Keratinocyte (primary cell): ENCODE data around the gene UTP4.

Source experiments
- EZH2 ChIP-seq: IDR thresholded peaks from one replicate; pipeline ENCODE4 v1.6.1; 2012; ENCODE audit warnings: inconsistent platforms, mild to moderate bottlenecking, low read length, moderate library complexity
- TF ChIP-seq, protein P1 (sequence below), 3 experiments: IDR thresholded peaks in 1 of 3; conservative IDR thresholded peaks in 1 of 3; optimal IDR thresholded peaks in 1 of 3; 2 replicates in 2 of 3; 3 replicates in 1 of 3; pipeline versions ENCODE3 to v1.5.1; 2011; ENCODE audit warnings: low read length in 3 of 3, mild to moderate bottlenecking in 3 of 3, moderate library complexity in 2 of 3, control low read depth in 1 of 3, inconsistent platforms in 1 of 3; ENCODE audit not compliant: insufficient read depth in 2 of 3; ENCODE audit errors: extremely low read depth in 1 of 3

GRCh38 chr16:69120096-69120664, 12.3 kb upstream of the UTP4 start:
- TF ChIP-seq, protein P1, sequence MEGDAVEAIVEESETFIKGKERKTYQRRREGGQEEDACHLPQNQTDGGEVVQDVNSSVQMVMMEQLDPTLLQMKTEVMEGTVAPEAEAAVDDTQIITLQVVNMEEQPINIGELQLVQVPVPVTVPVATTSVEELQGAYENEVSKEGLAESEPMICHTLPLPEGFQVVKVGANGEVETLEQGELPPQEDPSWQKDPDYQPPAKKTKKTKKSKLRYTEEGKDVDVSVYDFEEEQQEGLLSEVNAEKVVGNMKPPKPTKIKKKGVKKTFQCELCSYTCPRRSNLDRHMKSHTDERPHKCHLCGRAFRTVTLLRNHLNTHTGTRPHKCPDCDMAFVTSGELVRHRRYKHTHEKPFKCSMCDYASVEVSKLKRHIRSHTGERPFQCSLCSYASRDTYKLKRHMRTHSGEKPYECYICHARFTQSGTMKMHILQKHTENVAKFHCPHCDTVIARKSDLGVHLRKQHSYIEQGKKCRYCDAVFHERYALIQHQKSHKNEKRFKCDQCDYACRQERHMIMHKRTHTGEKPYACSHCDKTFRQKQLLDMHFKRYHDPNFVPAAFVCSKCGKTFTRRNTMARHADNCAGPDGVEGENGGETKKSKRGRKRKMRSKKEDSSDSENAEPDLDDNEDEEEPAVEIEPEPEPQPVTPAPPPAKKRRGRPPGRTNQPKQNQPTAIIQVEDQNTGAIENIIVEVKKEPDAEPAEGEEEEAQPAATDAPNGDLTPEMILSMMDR (optimal IDR thresholded peaks at IDR 0.05 in 1 of 3, IDR thresholded peaks at IDR 0.05 in 1 of 3, conservative IDR thresholded peaks at IDR 0.05 in 1 of 3; ENCODE audit: extremely low read depth in 1 of 3, insufficient read depth in 2 of 3, low read length in 3 of 3): no peak
- TF ChIP-seq EZH2: no peak
